Panc1 (cell line): ENCODE measurements around the gene OGDH. TPM values are rescaled to one million over a fixed set of nuclear protein-coding genes. Genes with fewer than 3 reads are reported as not detected.

Experiments
- ATAC-seq: fragments of 200-7000 bp; cut with Tn5 transposase; 2 replicates; pipeline ENCODE4 v1.9.1; 2020; ENCODE audit warnings: mild to moderate bottlenecking, moderate library complexity
- BruUV-seq: library from RNA; stranded (reverse); fragments of 400-500 nt; replicated peaks from 2 replicates; lab custom pipeline; 2021; lab: Mats Ljungman, UMichigan
- CTCF ChIA-PET: fragments of 300-600 bp; sonication (Branson Sonifier 250); formaldehyde crosslinking; loops from one replicate; lab custom pipeline; 2022; ENCODE audit warnings: antibody characterized with exemption; lab: Charles Lee
- POLR2A ChIA-PET: fragments of 300-600 bp; sonication (Branson Sonifier 250); formaldehyde crosslinking; loops from one replicate; lab custom pipeline; 2022; ENCODE audit warnings: antibody characterized with exemption; lab: Charles Lee
- DNase-seq: peaks from one replicate; pipeline ENCODE4 v3.0.0-alpha.2; 2010; ENCODE audit warnings: low read depth, low spot score
- H3K27ac ChIP-seq: 2 replicates; pipeline ENCODE4 v1.5.1; 2011; ENCODE audit warnings: mild to moderate bottlenecking, low read length, inconsistent platforms
- H3K27me3 ChIP-seq: fragments of 200-500 bp; sonication (Bioruptor generic); 2 replicates; pipeline ENCODE4 v1.6.0; 2014; ENCODE audit warnings: low read length, inconsistent platforms; ENCODE audit not compliant: control insufficient read depth, insufficient read depth
- H3K36me3 ChIP-seq: fragments of 200-500 bp; sonication (Bioruptor generic); 2 replicates; pipeline ENCODE4 v1.5.1; 2014; ENCODE audit warnings: inconsistent platforms, mild to moderate bottlenecking, low read length, moderate library complexity; ENCODE audit not compliant: control insufficient read depth, insufficient read depth
- H3K4me1 ChIP-seq: 2 replicates; pipeline ENCODE4 v1.5.1; 2011; ENCODE audit warnings: inconsistent platforms, mild to moderate bottlenecking, low read length, moderate library complexity; ENCODE audit not compliant: control insufficient read depth, insufficient read depth
- H3K4me3 ChIP-seq, 2 experiments: 2 replicates each; pipeline ENCODE4 v1.5.1; 2011 to 2012; ENCODE audit warnings: low read depth in 2 of 2, low read length in 2 of 2, mild to moderate bottlenecking in 2 of 2, inconsistent platforms in 1 of 2, moderate library complexity in 1 of 2
- H3K9me3 ChIP-seq: fragments of 200-500 bp; sonication (Bioruptor generic); 2 replicates; pipeline ENCODE4 v1.5.1; 2014; ENCODE audit warnings: low read depth, mild to moderate bottlenecking, inconsistent platforms, low read length, moderate library complexity; ENCODE audit not compliant: control insufficient read depth, insufficient read depth
- CTCF ChIP-seq: fragments of 450-650 bp; IDR thresholded peaks from 2 replicates; pipeline ENCODE4 v1.5.1; 2017; ENCODE audit warnings: mild to moderate bottlenecking
- POLR2AphosphoS5 ChIP-seq: IDR thresholded peaks from 2 replicates; pipeline ENCODE4 v1.6.1; 2012; ENCODE audit warnings: mild to moderate bottlenecking, low read depth, low read length, moderate library complexity
- REST ChIP-seq, 2 experiments: IDR thresholded peaks; 2 replicates each; pipeline ENCODE4 v1.6.1; 2011 to 2012; ENCODE audit warnings: low read depth in 2 of 2, control low read depth in 1 of 2, low read length in 1 of 2, mild to moderate bottlenecking in 1 of 2, moderate library complexity in 1 of 2; ENCODE audit not compliant: insufficient read depth in 1 of 2
- SIN3A ChIP-seq: IDR thresholded peaks from 2 replicates; pipeline ENCODE4 v1.6.1; 2012; ENCODE audit warnings: low read depth, mild to moderate bottlenecking, low read length, moderate library complexity, borderline replicate concordance; ENCODE audit not compliant: insufficient read depth
- TCF7L2 ChIP-seq: IDR thresholded peaks from 2 replicates; pipeline ENCODE4 v1.6.1; 2011; ENCODE audit warnings: mild to moderate bottlenecking, low read depth, low read length, inconsistent platforms
- in situ Hi-C: cut with HindIII; loops from 2 replicates; pipeline ENCODE4 v1.10.0; 2016; ENCODE audit warnings: low sequenced_read_pairs, low pct_unique_long_range_greater_than_20kb
- intact Hi-C: fragments of 100-400 bp; cut with micrococcal nuclease; formaldehyde crosslinking; loops from one replicate; pipeline ENCODE4 v1.10.0; 2022; ENCODE audit not compliant: unreplicated experiment
- total RNA-seq: library from RNA; stranded (reverse); gene quantifications from one replicate; pipeline ENCODE4 v1.2.1, GENCODE V29; 2021; ENCODE audit not compliant: unreplicated experiment

OGDH gene
- total RNA-seq, 1 experiment from 2014 or later, result 166 TPM

- intact Hi-C loops, result no loop called here
- DNase-seq (no peak), ATAC-seq (no peak)
- TF ChIP-seq CTCF (no peak), TCF7L2 (no peak), POLR2AphosphoS5 (no peak), REST (IDR thresholded peaks at IDR 0.05; ENCODE audit: insufficient read depth in 1 of 2, low read depth in 2 of 2, low read length in 1 of 2) (no peak), SIN3A (no peak)
- no peaks in the 10 kb centered on the region for H3K27me3 ChIP-seq
- peaks cover 12% of the 10 kb centered on the region for H3K4me1 ChIP-seq
- in situ Hi-C loops, result no loop called here
- H3K27ac ChIP-seq, result no peak overlapping the region
- POLR2A ChIA-PET, result no interaction called here
- H3K9me3 ChIP-seq, result no peaks in the 10 kb centered on the region
- BruUV-seq, result no TSS peak
- H3K4me3 ChIP-seq, result no peak overlapping the region
- H3K36me3 ChIP-seq, result no peaks in the 10 kb centered on the region
- CTCF ChIA-PET, result no interaction called here
Measured at GRCh38 chr7:44738876-44739665, 132.6 kb downstream of the OGDH start.

GRCh38 chr7:44740055-44740454 lies 133.6 kb downstream of the OGDH start:
- TF ChIP-seq REST (IDR thresholded peaks at IDR 0.05; ENCODE audit: insufficient read depth in 1 of 2, low read depth in 2 of 2, low read length in 1 of 2) (no peak), POLR2AphosphoS5 (no peak), TCF7L2 (no peak), CTCF (no peak), SIN3A (no peak)
- BruUV-seq, result no TSS peak
- intact Hi-C loops, result no loop called here

More at GRCh38 chr7:44740055-44740454, 133.6 kb downstream of the OGDH start:
- H3K9me3 ChIP-seq, result no peaks in the 10 kb centered on the region
- no peak overlapping the region for H3K4me3 ChIP-seq
- in situ Hi-C loops, result no loop called here
- peaks cover 11% of the 10 kb centered on the region for H3K4me1 ChIP-seq
- ChIA-PET CTCF (no interaction called here), POLR2A (no interaction called here)
- no peaks in the 10 kb centered on the region for H3K36me3 ChIP-seq
- no peak overlapping the region for H3K27ac ChIP-seq
- DNase-seq, result no peak
- ATAC-seq, result peak; percentile 28; the same call in 1 of the 2 replicates
- H3K27me3 ChIP-seq, result no peaks in the 10 kb centered on the region
